A673 (cell line): ENCODE results near the gene LRRC1. TPM values are rescaled to one million over a fixed set of nuclear protein-coding genes. Genes with fewer than 3 reads are reported as not detected.

Source experiments
- BruUV-seq: library from RNA; stranded (reverse); fragments of 400-500 nt; replicated peaks from 2 replicates; lab custom pipeline; 2021; lab: Mats Ljungman, UMichigan
- CTCF ChIA-PET: fragments of 300-600 bp; sonication (Branson Sonifier 250); formaldehyde crosslinking; loops from one replicate; lab custom pipeline; 2022; ENCODE audit warnings: antibody characterized with exemption; lab: Charles Lee
- POLR2A ChIA-PET: fragments of 300-600 bp; sonication (Branson Sonifier 250); formaldehyde crosslinking; loops from one replicate; lab custom pipeline; 2022; ENCODE audit warnings: antibody characterized with exemption; ENCODE audit not compliant: low non-redundant PET; lab: Charles Lee
- DNase-seq: peaks from one replicate; pipeline ENCODE4 v3.0.0-alpha.2; 2015; ENCODE audit warnings: low spot score
- H3K27ac ChIP-seq: fragments of 200-600 bp; sonication (generic); 2 replicates; pipeline ENCODE4 v1.5.1; 2016; ENCODE audit warnings: mixed run types, low read depth, mild to moderate bottlenecking, mixed read lengths, antibody characterized with exemption, low read length; ENCODE audit not compliant: poor library complexity, severe bottlenecking
- H3K27me3 ChIP-seq: fragments of 200-600 bp; sonication (generic); replicated peaks from 2 replicates; pipeline ENCODE4 v1.6.1; 2017; ENCODE audit warnings: mixed run types, low read depth, mild to moderate bottlenecking, mixed read lengths, antibody characterized with exemption, low read length; ENCODE audit not compliant: insufficient read depth, poor library complexity
- H3K36me3 ChIP-seq: fragments of 200-600 bp; sonication (generic); 2 replicates; pipeline ENCODE4 v1.6.1; 2016; ENCODE audit warnings: mixed run types, mild to moderate bottlenecking, mixed read lengths, antibody characterized with exemption, low read length; ENCODE audit not compliant: insufficient read depth, poor library complexity, severe bottlenecking
- H3K4me1 ChIP-seq: fragments of 200-600 bp; sonication (generic); 2 replicates; pipeline ENCODE4 v1.6.1; 2017; ENCODE audit warnings: mixed run types, mild to moderate bottlenecking, mixed read lengths, antibody characterized with exemption, low read length; ENCODE audit not compliant: insufficient read depth, poor library complexity, severe bottlenecking
- H3K4me3 ChIP-seq: fragments of 200-600 bp; sonication (generic); 2 replicates; pipeline ENCODE4 v1.5.1; 2016; ENCODE audit warnings: low read depth, mixed run types, mild to moderate bottlenecking, mixed read lengths, low read length; ENCODE audit not compliant: poor library complexity, severe bottlenecking
- H3K9me3 ChIP-seq: fragments of 200-600 bp; sonication (generic); 2 replicates; pipeline ENCODE4 v1.6.1; 2016; ENCODE audit warnings: mixed run types, low read depth, mild to moderate bottlenecking, mixed read lengths, antibody characterized with exemption, low read length; ENCODE audit not compliant: poor library complexity, severe bottlenecking
- EZH2 ChIP-seq: fragments of 200-600 bp; sonication (generic); IDR thresholded peaks from 2 replicates; pipeline ENCODE4 v1.6.1; 2017; ENCODE audit warnings: borderline replicate concordance, low read depth, mild to moderate bottlenecking, mixed read lengths, antibody characterized with exemption, low read length; ENCODE audit not compliant: poor library complexity, severe bottlenecking
- intact Hi-C: fragments of 100-400 bp; cut with micrococcal nuclease; formaldehyde crosslinking; loops from one replicate; pipeline ENCODE4 v1.10.0; 2022; ENCODE audit not compliant: unreplicated experiment
- total RNA-seq: library from RNA; stranded (reverse); gene quantifications from 2 replicates; pipeline ENCODE4 v1.2.3, GENCODE V29; 2021
- TF ChIP-seq, protein P1 (sequence below): fragments of 300-800, 200-600 bp; sonication (generic); conservative IDR thresholded peaks from 2 replicates; pipeline ENCODE4 v1.5.1; 2017; ENCODE audit warnings: low read depth, mild to moderate bottlenecking, antibody characterized with exemption, low read length, moderate library complexity, mixed read lengths

LRRC1 gene
- total RNA-seq, 1 experiment from 2014 or later: 4.4 TPM

DNA sequence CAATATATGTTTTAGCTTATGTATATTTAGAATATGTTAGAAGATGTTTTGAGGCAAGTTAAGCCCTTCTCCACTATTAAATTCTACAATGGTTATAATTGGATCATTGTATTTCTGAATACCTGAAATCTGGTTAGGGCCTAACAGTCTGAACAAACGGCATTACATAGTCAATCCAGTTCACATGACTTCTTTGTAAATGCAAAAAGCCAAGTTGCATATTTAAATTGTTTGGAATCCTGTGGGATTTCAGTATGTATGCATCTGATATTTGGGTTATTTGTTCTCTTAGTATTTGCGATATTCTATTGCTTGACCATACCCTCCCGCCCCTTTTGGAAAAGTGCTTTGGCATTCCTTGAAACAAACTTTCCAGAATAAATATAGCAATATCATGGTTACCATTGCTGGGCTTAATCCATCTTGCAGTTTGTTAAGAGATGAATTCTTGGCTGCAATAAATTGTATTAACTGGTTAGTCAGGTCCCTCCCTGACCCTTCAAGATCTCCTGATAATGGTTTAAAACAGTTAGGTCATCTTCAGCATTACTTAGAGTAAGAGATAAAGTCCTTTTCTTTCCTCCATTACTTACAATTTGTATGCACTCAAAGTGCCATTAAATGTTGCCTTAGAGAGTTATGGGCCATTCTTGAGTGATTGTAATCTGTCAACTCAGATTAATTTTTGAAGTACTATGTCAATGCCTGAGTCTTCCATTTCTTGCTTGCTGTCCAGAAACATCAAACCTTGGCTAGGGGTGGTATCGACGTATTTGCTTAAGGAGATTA is 36.5 kb downstream of the LRRC1 start:
- Histone ChIP-seq H3K36me3 (no peaks in the 10 kb centered on the region), H3K4me3 (no peak overlapping the region), H3K4me1 (peaks cover 9% of the 10 kb centered on the region), H3K27ac (no peak overlapping the region), H3K9me3 (no peaks in the 10 kb centered on the region), H3K27me3 (no peaks in the 10 kb centered on the region)
- POLR2A ChIA-PET: no interaction called here
- CTCF ChIA-PET: no interaction called here
- DNase-seq: no peak
- TF ChIP-seq, protein P1, sequence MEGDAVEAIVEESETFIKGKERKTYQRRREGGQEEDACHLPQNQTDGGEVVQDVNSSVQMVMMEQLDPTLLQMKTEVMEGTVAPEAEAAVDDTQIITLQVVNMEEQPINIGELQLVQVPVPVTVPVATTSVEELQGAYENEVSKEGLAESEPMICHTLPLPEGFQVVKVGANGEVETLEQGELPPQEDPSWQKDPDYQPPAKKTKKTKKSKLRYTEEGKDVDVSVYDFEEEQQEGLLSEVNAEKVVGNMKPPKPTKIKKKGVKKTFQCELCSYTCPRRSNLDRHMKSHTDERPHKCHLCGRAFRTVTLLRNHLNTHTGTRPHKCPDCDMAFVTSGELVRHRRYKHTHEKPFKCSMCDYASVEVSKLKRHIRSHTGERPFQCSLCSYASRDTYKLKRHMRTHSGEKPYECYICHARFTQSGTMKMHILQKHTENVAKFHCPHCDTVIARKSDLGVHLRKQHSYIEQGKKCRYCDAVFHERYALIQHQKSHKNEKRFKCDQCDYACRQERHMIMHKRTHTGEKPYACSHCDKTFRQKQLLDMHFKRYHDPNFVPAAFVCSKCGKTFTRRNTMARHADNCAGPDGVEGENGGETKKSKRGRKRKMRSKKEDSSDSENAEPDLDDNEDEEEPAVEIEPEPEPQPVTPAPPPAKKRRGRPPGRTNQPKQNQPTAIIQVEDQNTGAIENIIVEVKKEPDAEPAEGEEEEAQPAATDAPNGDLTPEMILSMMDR: no peak
- no peak for TF ChIP-seq EZH2
- intact Hi-C loops: no loop called here
- BruUV-seq: no TSS peak

- TF ChIP-seq EZH2: no peak
- TF ChIP-seq, protein P1: no peak
- no peaks in the 10 kb centered on the region for H3K36me3 ChIP-seq
- H3K4me3 ChIP-seq: no peak overlapping the region
- H3K27me3 ChIP-seq: no peaks in the 10 kb centered on the region
- ChIA-PET POLR2A (no interaction called here), CTCF (no interaction called here)
- intact Hi-C loops: no loop called here
- no peaks in the 10 kb centered on the region for H3K9me3 ChIP-seq
- no peak overlapping the region for H3K27ac ChIP-seq
- no peak for DNase-seq
- peaks cover 9% of the 10 kb centered on the region for H3K4me1 ChIP-seq
- no TSS peak for BruUV-seq
These were observed 37.3 kb downstream of the LRRC1 start for GRCh38 chr6:53831936-53832660.

- TF ChIP-seq, protein P1: no peak
- TF ChIP-seq EZH2: no peak
- intact Hi-C loops: no loop called here
- no peak for DNase-seq
- H3K36me3 ChIP-seq: no peaks in the 10 kb centered on the region
- POLR2A ChIA-PET: no interaction called here
- no peaks in the 10 kb centered on the region for H3K9me3 ChIP-seq
- BruUV-seq: no TSS peak
- no peak overlapping the region for H3K27ac ChIP-seq
- H3K4me3 ChIP-seq: no peak overlapping the region
- H3K4me1 ChIP-seq: peaks cover 12% of the 10 kb centered on the region
- CTCF ChIA-PET: no interaction called here
- no peaks in the 10 kb centered on the region for H3K27me3 ChIP-seq
These were observed 38.4 kb downstream of the LRRC1 start for GRCh38 chr6:53833155-53833554.
